HG03103 (cell line): ENCODE results near the gene SERPIND1.
"Not testable (repeated sequence)": the region's sequence is repeated elsewhere in the genome, so short reads cannot be mapped to it uniquely, and the experiment has no call there.

Experiments used
- ATAC-seq: cut with Tn5 transposase; IDR thresholded peaks from one replicate; pipeline ENCODE4 v1.9.1; 2021; ENCODE audit warnings: low read depth; ENCODE audit not compliant: unreplicated experiment

SERPIND1 gene

GRCh38 chr22:20773793-20774212 is at the start of gene SERPIND1:
Gene SERPIND1 (plus strand): TSS chr22:20774113. CDS start chr22:20779313, 5,200 bp downstream.
- ATAC-seq, result no peak

GRCh38 chr22:20724676-20725454 is 49.0 kb upstream of the SERPIND1 start:
- no peak for ATAC-seq

GRCh38 chr22:20725987-20726558 is 47.8 kb upstream of the SERPIND1 start:
- ATAC-seq, result no peak

GRCh38 chr22:20727118-20728015 is 46.5 kb upstream of the SERPIND1 start:
- no peak for ATAC-seq

- ATAC-seq, result no peak
Observed at GRCh38 chr22:20728523-20729190, 45.3 kb upstream of the SERPIND1 start.

GRCh38 chr22:20729194-20729593 is 44.7 kb upstream of the SERPIND1 start:
- no peak for ATAC-seq

GRCh38 chr22:20732431-20732830 is 41.5 kb upstream of the SERPIND1 start:
- ATAC-seq, result not testable (repeated sequence)

GRCh38 chr22:20735356-20736162 is 38.4 kb upstream of the SERPIND1 start:
- not testable (repeated sequence) for ATAC-seq

GRCh38 chr22:20736891-20737290 is 37.0 kb upstream of the SERPIND1 start:
- ATAC-seq, result not testable (repeated sequence)

GRCh38 chr22:20738394-20739089 is 35.4 kb upstream of the SERPIND1 start:
- no peak for ATAC-seq

GRCh38 chr22:20740222-20740951 is 33.5 kb upstream of the SERPIND1 start:
- no peak for ATAC-seq

GRCh38 chr22:20741008-20741633 is 32.8 kb upstream of the SERPIND1 start:
- ATAC-seq, result no peak

GRCh38 chr22:20741634-20742581 is 32.0 kb upstream of the SERPIND1 start:
- no peak for ATAC-seq

GRCh38 chr22:20742764-20743163 is 31.1 kb upstream of the SERPIND1 start:
- no peak for ATAC-seq

GRCh38 chr22:20744456-20744855 is 29.5 kb upstream of the SERPIND1 start:
- no peak for ATAC-seq

- ATAC-seq, result no peak
Observed at GRCh38 chr22:20745119-20745518, 28.8 kb upstream of the SERPIND1 start.
